ENCODE measurements around the gene STAU1.

The STAU1 gene

DNA sequence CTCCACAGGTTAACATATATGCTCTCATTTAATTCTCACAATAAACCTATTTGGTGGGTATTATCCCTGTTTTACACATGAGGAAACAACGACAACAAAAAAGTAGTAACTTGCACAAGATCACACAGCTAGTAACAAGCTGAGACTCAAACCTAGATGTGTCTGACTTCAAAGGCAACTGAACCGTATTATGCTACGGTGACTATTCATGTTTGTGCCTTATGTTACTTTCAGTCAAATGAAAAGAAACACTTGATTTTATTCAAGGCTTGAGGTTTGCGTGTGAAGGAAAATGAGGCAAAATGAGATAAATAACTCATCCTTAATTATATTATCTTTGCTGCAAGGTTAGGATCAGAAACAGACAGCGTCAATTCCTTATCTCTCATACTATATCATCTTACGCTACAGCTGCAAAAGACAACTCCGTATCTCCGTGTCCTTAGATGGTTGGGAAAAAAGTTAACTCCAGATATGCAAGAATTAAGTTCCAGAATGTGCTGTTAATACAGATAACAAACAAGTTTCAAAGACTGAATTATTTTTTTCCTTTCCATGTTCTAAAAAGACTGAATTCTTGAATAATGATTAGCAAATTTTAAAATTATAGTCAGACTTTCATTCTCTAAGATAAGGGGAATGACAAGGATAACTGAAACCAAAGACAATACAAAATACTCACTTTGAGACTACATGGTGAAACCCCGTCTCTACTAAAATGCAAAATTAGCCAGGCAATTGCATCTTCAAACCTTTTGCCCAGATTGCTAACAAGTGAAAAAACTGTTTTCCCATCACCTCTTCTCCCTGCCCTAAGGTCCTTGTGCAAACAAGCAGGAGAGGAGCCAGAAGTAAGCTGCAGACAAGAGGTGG is 27.8 kb downstream of the STAU1 start:
- no peak overlapping the region for H3K9ac ChIP-seq (ENCODE audit: low read length)
- H3K36me3 ChIP-seq (ENCODE audit: control insufficient read depth, insufficient read depth, low read length, severe bottlenecking): peaks cover 20% of the 10 kb centered on the region
- no peak overlapping the region for H3K4me3 ChIP-seq (ENCODE audit: low read length)
- peaks cover 15% of the 10 kb centered on the region for H3K4me1 ChIP-seq (ENCODE audit: control insufficient read depth, insufficient read depth, low read length)
- no peaks in the 10 kb centered on the region for H3K27me3 ChIP-seq (replicated peaks; ENCODE audit: control insufficient read depth, insufficient read depth, low read length)
- DNase-seq (ENCODE audit: low read depth): no peak
- no peaks in the 10 kb centered on the region for H3K9me3 ChIP-seq (ENCODE audit: control insufficient read depth, low read length)

DNA sequence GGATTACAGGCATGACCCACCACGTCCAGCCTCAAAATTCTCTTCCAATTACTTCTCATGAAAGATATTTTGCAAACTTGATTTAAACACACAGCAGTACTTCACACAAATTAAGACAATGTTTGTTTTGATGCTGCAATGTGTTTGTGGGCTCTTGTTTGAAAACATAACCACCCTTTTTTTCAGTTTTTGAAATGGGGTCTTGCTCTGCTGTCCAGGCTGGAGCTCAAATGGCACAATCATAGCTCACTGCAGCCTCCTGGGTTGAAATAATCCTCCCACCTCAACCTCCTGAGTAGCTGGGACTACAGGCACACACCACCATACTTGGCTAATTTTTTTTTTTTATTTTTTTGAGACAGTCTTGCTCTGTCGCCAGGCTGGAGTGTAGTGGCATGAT is 31.0 kb downstream of the STAU1 start:
- no peaks in the 10 kb centered on the region for H3K9me3 ChIP-seq (ENCODE audit: control insufficient read depth, low read length)
- H3K4me3 ChIP-seq (ENCODE audit: low read length): no peak overlapping the region
- H3K27me3 ChIP-seq (replicated peaks; ENCODE audit: control insufficient read depth, insufficient read depth, low read length): no peaks in the 10 kb centered on the region
- DNase-seq (ENCODE audit: low read depth): no peak
- H3K4me1 ChIP-seq (ENCODE audit: control insufficient read depth, insufficient read depth, low read length): peaks cover 15% of the 10 kb centered on the region
- H3K36me3 ChIP-seq (ENCODE audit: control insufficient read depth, insufficient read depth, low read length, severe bottlenecking): peaks cover 16% of the 10 kb centered on the region
- no peak overlapping the region for H3K9ac ChIP-seq (ENCODE audit: low read length)

DNA sequence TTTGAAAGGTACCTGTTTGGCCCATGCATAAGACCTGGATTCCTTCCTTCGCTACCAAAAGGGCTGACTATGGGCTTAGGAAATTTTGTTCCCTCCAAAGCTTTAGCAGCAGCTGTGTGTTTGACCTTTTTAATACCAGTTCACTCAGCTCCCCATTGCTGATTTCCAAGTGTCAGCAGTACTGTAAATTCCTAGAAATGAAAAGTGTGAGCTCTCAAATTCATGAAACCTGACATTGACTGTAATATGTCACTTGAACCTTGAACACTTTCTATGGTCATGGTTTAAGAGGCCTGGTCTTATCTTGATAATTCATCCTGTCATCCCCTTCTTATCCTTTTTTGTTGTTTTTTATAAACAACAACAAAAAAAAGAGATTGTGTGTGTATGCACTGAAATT is 31.7 kb downstream of the STAU1 start:
- Histone ChIP-seq H3K9me3 (ENCODE audit: control insufficient read depth, low read length) (no peaks in the 10 kb centered on the region), H3K27me3 (replicated peaks; ENCODE audit: control insufficient read depth, insufficient read depth, low read length) (no peaks in the 10 kb centered on the region), H3K9ac (ENCODE audit: low read length) (no peak overlapping the region), H3K4me3 (ENCODE audit: low read length) (no peak overlapping the region), H3K4me1 (ENCODE audit: control insufficient read depth, insufficient read depth, low read length) (peaks cover 12% of the 10 kb centered on the region), H3K36me3 (ENCODE audit: control insufficient read depth, insufficient read depth, low read length, severe bottlenecking) (peaks cover 22% of the 10 kb centered on the region)
- no peak for DNase-seq (ENCODE audit: low read depth)

DNA sequence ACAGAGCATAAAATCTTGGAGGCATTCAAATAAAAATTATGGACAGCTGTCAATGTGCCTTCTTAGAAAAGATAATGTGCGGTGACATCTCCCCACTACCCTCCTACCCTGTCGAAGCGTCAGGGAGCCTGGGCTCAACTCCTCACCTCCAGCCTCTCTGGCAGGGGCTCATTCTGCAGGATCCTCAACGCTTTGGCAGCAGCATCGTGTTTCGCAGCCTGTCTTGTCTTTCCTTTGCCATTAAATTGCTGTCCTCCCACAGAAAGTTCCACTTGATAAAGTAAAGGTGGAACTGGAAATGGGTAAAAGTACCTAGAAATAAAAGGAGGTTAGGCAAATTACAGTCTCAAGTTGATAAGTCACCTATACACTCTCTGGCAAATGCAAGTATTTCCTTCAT is 36.7 kb downstream of the STAU1 start:
- H3K4me1 ChIP-seq (ENCODE audit: control insufficient read depth, insufficient read depth, low read length): no peaks in the 10 kb centered on the region
- no peak overlapping the region for H3K9ac ChIP-seq (ENCODE audit: low read length)
- H3K9me3 ChIP-seq (ENCODE audit: control insufficient read depth, low read length): no peaks in the 10 kb centered on the region
- no peak for DNase-seq (ENCODE audit: low read depth)
- H3K27me3 ChIP-seq (replicated peaks; ENCODE audit: control insufficient read depth, insufficient read depth, low read length): no peaks in the 10 kb centered on the region
- H3K4me3 ChIP-seq (ENCODE audit: low read length): no peak overlapping the region
- H3K36me3 ChIP-seq (ENCODE audit: control insufficient read depth, insufficient read depth, low read length, severe bottlenecking): peaks cover 49% of the 10 kb centered on the region

DNA sequence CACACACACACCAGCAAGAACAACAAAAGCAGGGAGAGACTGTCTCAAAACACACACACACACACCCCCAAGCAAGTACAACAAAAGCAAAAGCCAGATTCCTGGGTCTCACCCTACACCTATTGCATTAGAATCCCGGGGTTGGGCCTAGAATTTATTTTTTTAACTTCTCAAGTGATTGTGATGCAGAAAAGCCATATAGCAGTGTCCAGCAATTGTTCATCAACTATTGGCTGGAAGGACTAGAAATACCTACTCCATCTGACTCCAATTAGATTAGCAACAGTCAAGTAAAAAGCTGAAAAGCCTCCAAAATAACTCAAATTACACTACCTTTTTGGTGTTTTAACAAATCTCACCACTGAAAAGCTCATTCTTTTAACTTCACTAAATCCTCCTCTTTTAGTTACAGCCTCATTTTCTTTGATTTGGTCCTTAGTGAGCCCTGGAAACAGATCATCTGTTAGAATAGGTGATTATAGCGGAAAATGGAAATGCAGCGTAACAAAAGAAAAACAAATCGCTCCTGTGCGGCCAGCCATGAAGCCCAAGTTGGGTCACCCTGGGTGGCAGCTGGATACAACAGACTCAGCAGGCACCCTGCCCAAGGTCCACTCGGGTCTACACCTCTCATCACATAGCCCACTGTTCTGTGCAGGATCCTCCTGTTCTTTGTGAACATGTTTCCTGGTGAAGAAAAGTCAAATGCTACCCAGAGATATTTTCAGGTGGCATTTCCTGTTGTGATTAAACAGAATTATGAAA is 38.7 kb downstream of the STAU1 start:
- Histone ChIP-seq H3K9me3 (ENCODE audit: control insufficient read depth, low read length) (no peaks in the 10 kb centered on the region), H3K4me1 (ENCODE audit: control insufficient read depth, insufficient read depth, low read length) (no peaks in the 10 kb centered on the region), H3K36me3 (ENCODE audit: control insufficient read depth, insufficient read depth, low read length, severe bottlenecking) (peaks cover 49% of the 10 kb centered on the region), H3K9ac (ENCODE audit: low read length) (no peak overlapping the region), H3K27me3 (replicated peaks; ENCODE audit: control insufficient read depth, insufficient read depth, low read length) (no peaks in the 10 kb centered on the region), H3K4me3 (ENCODE audit: low read length) (no peak overlapping the region)
- peak; percentile 67 for DNase-seq (ENCODE audit: low read depth)

DNA sequence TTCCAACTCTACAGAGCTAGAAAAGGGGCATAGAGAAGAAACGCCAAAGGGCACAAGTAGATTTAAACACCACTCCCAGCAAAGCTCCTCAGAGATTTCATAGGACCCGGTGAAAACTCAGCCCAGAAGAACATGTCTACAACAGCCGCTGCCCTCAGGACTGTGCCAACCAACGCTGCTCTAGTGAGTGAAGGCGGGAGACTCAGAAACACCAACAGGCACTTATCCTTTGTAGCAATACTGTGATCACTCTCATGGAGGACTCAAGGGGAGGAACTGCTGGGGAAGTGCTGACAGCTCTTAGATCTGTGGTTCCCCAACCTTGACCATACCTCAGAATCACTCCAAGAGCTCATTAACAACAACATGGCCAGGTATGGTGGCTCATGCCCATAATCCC is 39.5 kb downstream of the STAU1 start:
- Histone ChIP-seq H3K4me1 (ENCODE audit: control insufficient read depth, insufficient read depth, low read length) (no peaks in the 10 kb centered on the region), H3K9ac (ENCODE audit: low read length) (no peak overlapping the region), H3K36me3 (ENCODE audit: control insufficient read depth, insufficient read depth, low read length, severe bottlenecking) (peaks cover 56% of the 10 kb centered on the region), H3K9me3 (ENCODE audit: control insufficient read depth, low read length) (no peaks in the 10 kb centered on the region), H3K27me3 (replicated peaks; ENCODE audit: control insufficient read depth, insufficient read depth, low read length) (no peaks in the 10 kb centered on the region), H3K4me3 (ENCODE audit: low read length) (no peak overlapping the region)
- no peak for DNase-seq (ENCODE audit: low read depth)

DNA sequence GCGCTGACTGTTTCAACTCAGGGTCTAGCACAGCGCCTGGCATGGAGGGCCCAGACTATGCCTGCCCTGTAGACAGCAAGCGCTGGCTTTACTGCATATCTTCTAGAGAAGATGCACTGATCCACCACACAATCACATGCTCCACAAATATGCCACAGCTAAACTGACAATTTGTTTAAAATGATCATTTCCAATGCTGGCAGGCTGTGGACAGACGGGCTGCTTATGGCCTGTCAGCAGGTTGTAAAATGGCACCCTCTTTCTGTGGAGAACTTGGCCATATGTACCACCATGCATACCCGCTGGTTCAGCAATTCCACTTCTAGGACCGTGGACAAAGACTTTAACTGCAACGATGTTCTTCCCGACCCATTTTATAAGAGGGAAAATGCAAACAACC is 40.8 kb downstream of the STAU1 start:
- no peaks in the 10 kb centered on the region for H3K9me3 ChIP-seq (ENCODE audit: control insufficient read depth, low read length)
- H3K27me3 ChIP-seq (replicated peaks; ENCODE audit: control insufficient read depth, insufficient read depth, low read length): no peaks in the 10 kb centered on the region
- H3K9ac ChIP-seq (ENCODE audit: low read length): no peak overlapping the region
- DNase-seq (ENCODE audit: low read depth): no peak
- H3K4me1 ChIP-seq (ENCODE audit: control insufficient read depth, insufficient read depth, low read length): no peaks in the 10 kb centered on the region
- H3K36me3 ChIP-seq (ENCODE audit: control insufficient read depth, insufficient read depth, low read length, severe bottlenecking): peaks cover 57% of the 10 kb centered on the region
- no peak overlapping the region for H3K4me3 ChIP-seq (ENCODE audit: low read length)

DNA sequence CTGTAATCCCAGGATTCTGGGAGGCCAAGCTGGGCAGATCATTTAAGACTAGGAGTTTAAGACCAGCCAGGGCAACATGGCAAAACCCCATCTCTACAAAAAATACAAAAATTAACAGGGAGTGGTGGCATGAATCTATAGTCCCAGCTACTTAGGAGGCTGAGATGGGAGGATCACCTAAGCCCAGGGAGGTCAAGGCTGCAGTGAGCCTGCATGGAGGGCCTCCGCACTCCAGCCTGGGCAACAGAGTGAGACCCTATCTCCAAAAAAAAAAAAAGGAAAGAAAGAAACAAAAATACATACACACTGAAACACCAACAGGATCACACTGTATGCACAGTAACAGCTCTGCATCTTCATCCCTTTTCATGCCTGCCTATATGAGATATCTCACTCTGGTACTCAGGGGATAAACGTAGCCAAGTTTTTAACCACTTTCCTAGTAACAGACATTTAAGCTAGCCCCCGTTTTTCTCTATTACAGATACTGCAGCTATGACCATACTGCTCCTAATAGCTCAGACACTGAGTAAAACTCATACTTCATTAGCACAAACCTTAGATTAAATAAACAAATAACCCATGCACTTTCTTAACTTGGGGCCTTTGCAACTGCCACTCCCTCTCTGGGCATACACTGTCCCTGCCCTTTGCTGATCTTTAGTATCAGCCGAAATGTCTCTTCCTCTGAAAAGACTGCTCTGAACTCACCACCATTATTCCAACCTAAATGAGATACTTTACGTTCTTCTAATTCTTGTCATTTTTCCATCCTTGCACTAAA is 41.5 kb downstream of the STAU1 start:
- peaks cover 53% of the 10 kb centered on the region for H3K36me3 ChIP-seq (ENCODE audit: control insufficient read depth, insufficient read depth, low read length, severe bottlenecking)
- no peaks in the 10 kb centered on the region for H3K4me1 ChIP-seq (ENCODE audit: control insufficient read depth, insufficient read depth, low read length)
- H3K27me3 ChIP-seq (replicated peaks; ENCODE audit: control insufficient read depth, insufficient read depth, low read length): no peaks in the 10 kb centered on the region
- no peak overlapping the region for H3K4me3 ChIP-seq (ENCODE audit: low read length)
- DNase-seq (ENCODE audit: low read depth): no peak
- no peaks in the 10 kb centered on the region for H3K9me3 ChIP-seq (ENCODE audit: control insufficient read depth, low read length)
- no peak overlapping the region for H3K9ac ChIP-seq (ENCODE audit: low read length)

DNA sequence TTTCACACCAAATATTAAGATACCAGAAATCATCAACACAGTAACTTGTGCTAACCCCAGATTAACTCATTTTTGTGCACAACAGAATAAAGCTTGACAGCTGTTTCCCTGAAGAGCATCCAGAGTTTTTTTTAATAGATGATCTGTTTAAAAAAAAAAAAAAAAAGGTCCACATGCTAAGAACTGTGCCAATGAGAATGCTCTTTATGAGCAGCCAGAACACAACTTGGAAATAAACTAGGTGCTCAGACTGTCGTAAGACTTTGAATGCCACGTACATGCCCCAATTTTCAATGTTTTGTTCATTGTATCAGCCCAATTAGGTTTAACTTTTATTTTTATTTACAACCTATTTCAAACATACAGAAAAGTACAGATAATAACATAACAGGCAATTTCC is 47.3 kb downstream of the STAU1 start:
- no peaks in the 10 kb centered on the region for H3K9me3 ChIP-seq (ENCODE audit: control insufficient read depth, low read length)
- no peaks in the 10 kb centered on the region for H3K27me3 ChIP-seq (replicated peaks; ENCODE audit: control insufficient read depth, insufficient read depth, low read length)
- H3K36me3 ChIP-seq (ENCODE audit: control insufficient read depth, insufficient read depth, low read length, severe bottlenecking): peaks cover 22% of the 10 kb centered on the region
- H3K4me1 ChIP-seq (ENCODE audit: control insufficient read depth, insufficient read depth, low read length): peaks cover 10% of the 10 kb centered on the region
- no peak for DNase-seq (ENCODE audit: low read depth)
- no peak overlapping the region for H3K9ac ChIP-seq (ENCODE audit: low read length)
- no peak overlapping the region for H3K4me3 ChIP-seq (ENCODE audit: low read length)

DNA sequence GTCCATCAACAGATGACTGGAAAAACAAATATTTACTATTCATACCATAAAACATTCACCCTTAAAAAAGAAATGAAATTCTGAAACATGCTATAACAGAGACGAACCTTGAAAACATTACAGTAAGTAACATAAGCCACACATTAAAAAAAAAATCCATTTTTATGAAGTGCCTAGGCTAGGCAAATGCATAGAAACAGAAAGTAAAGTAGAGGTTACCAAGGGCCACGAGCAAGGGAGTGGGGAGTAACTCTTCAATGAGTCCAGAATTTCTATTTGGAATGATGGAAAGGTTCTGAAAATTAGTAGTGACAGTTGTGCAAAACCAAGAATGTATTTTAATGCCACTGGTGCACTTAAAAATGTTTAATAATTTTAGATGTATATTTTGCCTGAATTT is 47.7 kb downstream of the STAU1 start:
- Histone ChIP-seq H3K9me3 (ENCODE audit: control insufficient read depth, low read length) (no peaks in the 10 kb centered on the region), H3K36me3 (ENCODE audit: control insufficient read depth, insufficient read depth, low read length, severe bottlenecking) (peaks cover 27% of the 10 kb centered on the region), H3K27me3 (replicated peaks; ENCODE audit: control insufficient read depth, insufficient read depth, low read length) (no peaks in the 10 kb centered on the region), H3K4me1 (ENCODE audit: control insufficient read depth, insufficient read depth, low read length) (peaks cover 10% of the 10 kb centered on the region), H3K9ac (ENCODE audit: low read length) (no peak overlapping the region), H3K4me3 (ENCODE audit: low read length) (peak overlapping the region; percentile 18)
- peak; percentile 12 for DNase-seq (ENCODE audit: low read depth)

DNA sequence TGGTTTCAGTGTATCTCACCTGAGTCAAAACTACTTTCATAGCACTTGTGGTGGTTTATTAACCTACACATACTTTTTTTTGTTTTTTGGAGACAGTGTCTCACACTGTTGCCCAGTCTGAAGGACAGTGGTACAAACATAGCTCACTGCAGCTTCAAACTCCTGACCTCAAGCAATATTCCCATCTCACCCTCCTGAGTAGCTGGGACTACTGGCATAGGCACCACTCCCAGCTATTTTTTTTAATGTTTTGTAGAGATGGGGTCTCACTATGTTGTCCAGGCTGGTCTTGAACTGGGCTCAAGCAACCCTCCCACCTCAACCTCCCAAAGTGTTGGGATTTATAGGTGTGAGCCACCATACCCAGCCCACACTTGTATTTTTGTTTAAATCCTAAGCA is 49.7 kb downstream of the STAU1 start:
- peaks cover 10% of the 10 kb centered on the region for H3K4me1 ChIP-seq (ENCODE audit: control insufficient read depth, insufficient read depth, low read length)
- no peak for DNase-seq (ENCODE audit: low read depth)
- H3K27me3 ChIP-seq (replicated peaks; ENCODE audit: control insufficient read depth, insufficient read depth, low read length): no peaks in the 10 kb centered on the region
- no peak overlapping the region for H3K4me3 ChIP-seq (ENCODE audit: low read length)
- no peak overlapping the region for H3K9ac ChIP-seq (ENCODE audit: low read length)
- H3K36me3 ChIP-seq (ENCODE audit: control insufficient read depth, insufficient read depth, low read length, severe bottlenecking): peaks cover 31% of the 10 kb centered on the region
- no peaks in the 10 kb centered on the region for H3K9me3 ChIP-seq (ENCODE audit: control insufficient read depth, low read length)
